Activated T-cell treated with anti-CD3 and anti-CD28 coated beads, Interleukin-2, amount 50 U/mL, for 24 hours (primary cell): ENCODE results near the gene ZCCHC24.

Source experiments
- DNase-seq: peaks from one replicate; pipeline ENCODE4 v3.0.0-alpha.2; 2020
- H3K27ac Mint-ChIP-seq: 2 replicates; pipeline ENCODE4 v1.8.0; 2020; ENCODE audit warnings: mild to moderate bottlenecking, mixed read lengths
- H3K27me3 Mint-ChIP-seq: 2 replicates; pipeline ENCODE4 v1.8.0; 2020; ENCODE audit warnings: mixed read lengths
- H3K36me3 Mint-ChIP-seq: 2 replicates; pipeline ENCODE4 v1.8.0; 2020; ENCODE audit warnings: low read depth, mixed read lengths
- H3K4me1 Mint-ChIP-seq: 2 replicates; pipeline ENCODE4 v1.8.0; 2020; ENCODE audit warnings: low read depth, mixed read lengths
- H3K4me3 Mint-ChIP-seq: 2 replicates; pipeline ENCODE4 v1.8.0; 2020; ENCODE audit warnings: mild to moderate bottlenecking, moderate library complexity, mixed read lengths
- H3K9me3 Mint-ChIP-seq: 2 replicates; pipeline ENCODE4 v1.8.0; 2020; ENCODE audit warnings: mixed read lengths

The ZCCHC24 gene

GRCh38 chr10:79445161-79445976 lies at the start of gene ZCCHC24:
ZCCHC24 (minus strand) TSS chr10:79445624; CDS start chr10:79445440, 184 bp downstream.
- DNase-seq: peak; percentile 96
- Mint-ChIP-seq H3K36me3 (no peaks in the 10 kb centered on the region), H3K27ac (peak within 1 kb of the TSS; percentile 72), H3K27me3 (peaks cover 18% of the 10 kb centered on the region), H3K4me1 (peaks cover 27% of the 10 kb centered on the region), H3K4me3 (peak within 1 kb of the TSS; percentile 73), H3K9me3 (no peaks in the 10 kb centered on the region)

- no peak overlapping the region for H3K4me3 Mint-ChIP-seq
- H3K4me1 Mint-ChIP-seq: no peaks in the 10 kb centered on the region
- no peak for DNase-seq
- no peaks in the 10 kb centered on the region for H3K36me3 Mint-ChIP-seq
- H3K9me3 Mint-ChIP-seq: no peaks in the 10 kb centered on the region
- H3K27ac Mint-ChIP-seq: no peak overlapping the region
- H3K27me3 Mint-ChIP-seq: peaks cover 13% of the 10 kb centered on the region
These were observed 48.4 kb upstream of the ZCCHC24 start for GRCh38 chr10:79493806-79494205.

GRCh38 chr10:79492839-79493238 lies 47.4 kb upstream of the ZCCHC24 start:
- no peaks in the 10 kb centered on the region for H3K4me1 Mint-ChIP-seq
- H3K9me3 Mint-ChIP-seq: no peaks in the 10 kb centered on the region
- H3K27me3 Mint-ChIP-seq: peaks cover 5% of the 10 kb centered on the region
- no peak for DNase-seq
- no peaks in the 10 kb centered on the region for H3K36me3 Mint-ChIP-seq
- no peak overlapping the region for H3K4me3 Mint-ChIP-seq
- no peak overlapping the region for H3K27ac Mint-ChIP-seq

GRCh38 chr10:79492256-79492655 lies 46.8 kb upstream of the ZCCHC24 start:
- Mint-ChIP-seq H3K36me3 (no peaks in the 10 kb centered on the region), H3K27me3 (peaks cover 4% of the 10 kb centered on the region), H3K9me3 (no peaks in the 10 kb centered on the region), H3K27ac (no peak overlapping the region), H3K4me1 (no peaks in the 10 kb centered on the region), H3K4me3 (no peak overlapping the region)
- DNase-seq: no peak

GRCh38 chr10:79491143-79491835 lies 45.9 kb upstream of the ZCCHC24 start:
- H3K9me3 Mint-ChIP-seq: no peaks in the 10 kb centered on the region
- DNase-seq: no peak
- H3K27ac Mint-ChIP-seq: no peak overlapping the region
- H3K27me3 Mint-ChIP-seq: no peaks in the 10 kb centered on the region
- H3K36me3 Mint-ChIP-seq: no peaks in the 10 kb centered on the region
- H3K4me3 Mint-ChIP-seq: no peak overlapping the region
- H3K4me1 Mint-ChIP-seq: no peaks in the 10 kb centered on the region

- H3K9me3 Mint-ChIP-seq: no peaks in the 10 kb centered on the region
- H3K4me1 Mint-ChIP-seq: no peaks in the 10 kb centered on the region
- H3K27ac Mint-ChIP-seq: no peak overlapping the region
- no peak for DNase-seq
- no peaks in the 10 kb centered on the region for H3K27me3 Mint-ChIP-seq
- no peaks in the 10 kb centered on the region for H3K36me3 Mint-ChIP-seq
- H3K4me3 Mint-ChIP-seq: no peak overlapping the region
These were observed 45.1 kb upstream of the ZCCHC24 start for GRCh38 chr10:79490400-79491142.

- Mint-ChIP-seq H3K4me1 (no peaks in the 10 kb centered on the region), H3K4me3 (no peak overlapping the region), H3K27me3 (no peaks in the 10 kb centered on the region)
These were observed 43.4 kb upstream of the ZCCHC24 start for GRCh38 chr10:79488870-79489269.

GRCh38 chr10:79488336-79488735 lies 42.9 kb upstream of the ZCCHC24 start:
- no peak overlapping the region for H3K4me3 Mint-ChIP-seq
- H3K27me3 Mint-ChIP-seq: no peaks in the 10 kb centered on the region
- no peaks in the 10 kb centered on the region for H3K36me3 Mint-ChIP-seq
- H3K4me1 Mint-ChIP-seq: no peaks in the 10 kb centered on the region
- DNase-seq: no peak
- no peaks in the 10 kb centered on the region for H3K9me3 Mint-ChIP-seq
- no peak overlapping the region for H3K27ac Mint-ChIP-seq

More at GRCh38 chr10:79488870-79489269, 43.4 kb upstream of the ZCCHC24 start:
- no peak for DNase-seq
- H3K9me3 Mint-ChIP-seq: no peaks in the 10 kb centered on the region
- H3K27ac Mint-ChIP-seq: no peak overlapping the region
- H3K36me3 Mint-ChIP-seq: no peaks in the 10 kb centered on the region

- Mint-ChIP-seq H3K27me3 (no peaks in the 10 kb centered on the region), H3K9me3 (no peaks in the 10 kb centered on the region), H3K27ac (no peak overlapping the region), H3K4me1 (no peaks in the 10 kb centered on the region), H3K36me3 (no peaks in the 10 kb centered on the region), H3K4me3 (no peak overlapping the region)
- peak; percentile 42 for DNase-seq
These were observed 42.1 kb upstream of the ZCCHC24 start for GRCh38 chr10:79487296-79488194.

GRCh38 chr10:79484476-79484875 lies 39.1 kb upstream of the ZCCHC24 start:
- no peak overlapping the region for H3K27ac Mint-ChIP-seq

GRCh38 chr10:79483948-79484347 lies 38.5 kb upstream of the ZCCHC24 start:
- H3K36me3 Mint-ChIP-seq: no peaks in the 10 kb centered on the region
- H3K27me3 Mint-ChIP-seq: peaks cover 5% of the 10 kb centered on the region
- no peak overlapping the region for H3K27ac Mint-ChIP-seq
- no peak for DNase-seq
- no peaks in the 10 kb centered on the region for H3K9me3 Mint-ChIP-seq
- H3K4me1 Mint-ChIP-seq: peaks cover 2% of the 10 kb centered on the region
- H3K4me3 Mint-ChIP-seq: no peak overlapping the region

More at GRCh38 chr10:79484476-79484875, 39.1 kb upstream of the ZCCHC24 start:
- no peaks in the 10 kb centered on the region for H3K9me3 Mint-ChIP-seq
- peaks cover 2% of the 10 kb centered on the region for H3K4me1 Mint-ChIP-seq
- no peaks in the 10 kb centered on the region for H3K36me3 Mint-ChIP-seq
- DNase-seq: no peak
- peaks cover under 1% of the 10 kb centered on the region for H3K27me3 Mint-ChIP-seq
- H3K4me3 Mint-ChIP-seq: no peak overlapping the region

- no peak for DNase-seq
- Mint-ChIP-seq H3K36me3 (no peaks in the 10 kb centered on the region), H3K4me3 (no peak overlapping the region), H3K9me3 (no peaks in the 10 kb centered on the region), H3K27me3 (peaks cover 5% of the 10 kb centered on the region), H3K27ac (no peak overlapping the region), H3K4me1 (peaks cover 2% of the 10 kb centered on the region)
These were observed 37.9 kb upstream of the ZCCHC24 start for GRCh38 chr10:79483299-79483698.

GRCh38 chr10:79482741-79483140 lies 37.3 kb upstream of the ZCCHC24 start:
- no peak for DNase-seq
- Mint-ChIP-seq H3K4me1 (peaks cover 2% of the 10 kb centered on the region), H3K27ac (no peak overlapping the region), H3K36me3 (no peaks in the 10 kb centered on the region), H3K27me3 (peaks cover 5% of the 10 kb centered on the region), H3K4me3 (no peak overlapping the region), H3K9me3 (no peaks in the 10 kb centered on the region)

GRCh38 chr10:79482304-79482703 lies 36.9 kb upstream of the ZCCHC24 start:
- DNase-seq: no peak
- H3K9me3 Mint-ChIP-seq: no peaks in the 10 kb centered on the region
- no peak overlapping the region for H3K4me3 Mint-ChIP-seq
- H3K36me3 Mint-ChIP-seq: no peaks in the 10 kb centered on the region
- no peak overlapping the region for H3K27ac Mint-ChIP-seq
- H3K4me1 Mint-ChIP-seq: peaks cover 2% of the 10 kb centered on the region
- H3K27me3 Mint-ChIP-seq: peaks cover 9% of the 10 kb centered on the region
